ENCODE results near the gene PHF5A. TPM values are rescaled to one million over a fixed set of nuclear protein-coding genes. Genes with fewer than 3 reads are reported as not detected.

The PHF5A gene
- total RNA-seq, 4 donors from 2014 or later = 22.4 to 58.3 (median 39.4) TPM

DNA sequence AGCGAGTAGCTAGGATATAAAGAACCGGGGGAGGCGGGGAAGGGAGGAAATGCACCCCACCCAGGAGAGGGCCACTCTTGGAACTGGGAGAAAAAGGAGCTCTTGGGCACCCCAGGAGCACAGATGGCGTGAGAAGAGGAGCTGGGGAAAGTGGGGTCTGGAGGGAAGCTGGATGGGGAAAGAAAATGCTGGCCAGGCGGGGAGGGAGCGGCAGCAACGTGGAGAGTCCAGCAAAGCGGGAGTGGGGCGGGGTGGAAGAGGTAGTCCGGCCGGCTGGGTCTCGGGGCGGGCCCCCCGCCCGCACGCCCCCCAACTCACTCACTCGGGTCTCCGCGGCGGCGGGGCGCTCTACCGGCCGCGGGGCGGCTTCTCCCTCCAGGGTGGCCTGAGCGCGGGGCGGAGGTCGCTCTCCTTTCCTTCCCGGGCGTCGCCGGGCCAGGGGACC lies 22.4 kb downstream of the PHF5A start:
- Histone ChIP-seq H3K27me3 (no peaks in the 10 kb centered on the region), H3K36me3 (peaks cover 5% of the 10 kb centered on the region in 2 donors), H3K4me3 (replicated peaks in 1 of 3) (peak overlapping the region; percentile 91 to 99 (median 99)), H3K27ac (peak overlapping the region; percentile 99 to 100 (median 99)), H3K9me3 (no peaks in the 10 kb centered on the region), H3K4me1 (peaks cover 27 to 32% of the 10 kb centered on the region in 2 donors)
- TF ChIP-seq CTCF (IDR thresholded peaks at IDR 0.05) (no peak), POLR2A (IDR thresholded peaks at IDR 0.05) (no peak)
- WGBS, 2 donors = 0 to 1% methylated on average over 11 to 19 of the region's 34 CpGs
- DNase-seq = no peak
- intact Hi-C loops (cut with DNase I) = no loop called here

DNA sequence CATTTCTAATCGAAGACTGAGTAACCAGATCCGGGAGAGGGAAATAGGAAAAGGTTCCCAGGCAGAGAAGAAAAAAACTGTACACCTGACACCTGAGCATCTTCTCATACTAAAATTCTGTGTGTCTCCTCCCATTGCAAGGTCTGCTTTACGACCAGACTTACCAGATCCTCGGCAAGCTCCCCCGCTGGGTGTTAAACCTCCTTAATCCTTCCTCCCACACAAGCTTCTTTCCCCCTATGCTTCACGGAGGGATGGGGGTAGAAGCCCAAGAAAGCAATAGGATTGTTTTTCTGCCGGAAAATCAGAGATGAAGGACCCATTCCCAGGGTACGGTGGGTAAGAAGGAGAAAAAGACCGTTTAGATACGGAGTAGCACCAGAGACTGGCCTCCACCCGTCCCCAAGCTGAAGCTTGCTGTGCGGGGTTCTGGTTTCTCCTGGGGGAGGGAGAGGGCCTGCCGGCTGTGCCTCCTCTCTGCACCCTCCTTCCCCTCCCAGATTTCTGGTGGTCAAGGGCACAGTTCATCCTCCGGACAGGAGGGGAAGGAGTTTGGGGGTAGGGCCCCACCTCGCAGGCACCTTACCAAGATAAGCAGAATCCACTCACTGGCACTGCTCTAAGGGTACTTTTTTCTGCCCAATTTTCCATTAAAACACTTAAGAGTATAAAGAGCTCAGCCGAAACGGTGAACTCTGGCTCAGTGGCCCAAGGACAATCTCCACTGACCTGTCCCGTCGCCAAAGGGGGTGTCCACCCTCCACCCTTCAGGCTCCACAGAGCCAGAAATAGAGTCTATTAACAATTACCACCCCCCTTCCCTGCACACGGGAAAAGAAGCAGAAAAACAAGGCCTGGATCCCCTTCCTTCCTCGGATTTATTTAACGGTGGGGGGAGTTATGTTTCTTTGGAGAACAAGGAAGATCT lies 23.1 kb downstream of the PHF5A start:
- intact Hi-C loops (cut with DNase I) = no loop called here
- peaks cover 5% of the 10 kb centered on the region in 2 donors for H3K36me3 ChIP-seq
- H3K27me3 ChIP-seq = no peaks in the 10 kb centered on the region
- peak overlapping the region; percentile 99 to 100 (median 99) for H3K27ac ChIP-seq
- 0 to 1% methylated on average over 22 of the region's 22 CpGs for WGBS, 2 donors
- DNase-seq = peak; percentile 72 to 74
- H3K4me1 ChIP-seq = peaks cover 31 to 38% of the 10 kb centered on the region in 2 donors
- H3K4me3 ChIP-seq (replicated peaks in 1 of 3) = peak overlapping the region; percentile 91 to 99 (median 99)
- TF ChIP-seq POLR2A (IDR thresholded peaks at IDR 0.05) (peak in 1 of 2 donors; percentile 58), CTCF (IDR thresholded peaks at IDR 0.05) (no peak)
- no peaks in the 10 kb centered on the region for H3K9me3 ChIP-seq

DNA sequence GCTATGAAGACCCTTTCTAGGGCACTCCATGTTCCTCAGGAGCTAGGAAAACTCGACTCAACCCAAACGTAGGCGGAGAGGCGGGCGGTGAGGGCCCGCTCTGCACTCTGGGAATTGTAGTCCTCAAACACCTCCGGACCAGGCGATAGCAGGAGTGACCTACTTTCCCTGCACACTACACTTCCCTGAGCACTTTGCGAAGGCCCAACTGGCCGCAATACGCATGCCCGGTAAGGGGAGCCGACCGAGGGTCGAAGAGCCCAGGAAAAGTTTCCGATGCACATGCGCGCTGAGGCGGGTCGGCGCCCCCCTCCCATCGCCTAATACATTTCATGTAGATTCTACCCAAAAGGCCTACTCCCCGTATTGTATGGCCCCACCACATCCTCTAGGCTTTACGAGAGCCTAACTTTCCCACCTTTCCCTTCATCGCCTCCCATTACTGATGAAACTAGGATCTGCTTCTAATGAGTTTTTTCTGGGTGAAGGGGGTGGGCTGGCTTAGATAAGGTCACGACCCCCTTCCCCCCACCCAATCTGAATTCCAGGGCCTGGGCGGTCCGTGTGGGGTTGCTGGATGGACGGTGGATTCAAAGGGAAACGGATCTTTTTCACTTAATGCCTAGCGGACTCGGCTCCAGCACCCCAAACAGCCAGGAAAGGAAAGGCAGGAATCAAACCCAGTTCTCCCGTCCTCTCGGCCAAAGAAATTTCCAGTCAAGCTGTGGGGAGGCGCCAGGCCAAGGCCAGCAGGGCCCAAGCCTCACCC lies 23.9 kb downstream of the PHF5A start:
- intact Hi-C loops (cut with DNase I) = no loop called here
- peak; percentile 92 to 93 for DNase-seq
- Histone ChIP-seq H3K4me1 (peaks cover 35 to 45% of the 10 kb centered on the region in 2 donors), H3K9me3 (no peaks in the 10 kb centered on the region), H3K36me3 (peaks cover 5% of the 10 kb centered on the region in 2 donors), H3K4me3 (replicated peaks in 1 of 3) (peak overlapping the region; percentile 91 to 99 (median 99)), H3K27ac (peak overlapping the region; percentile 99 to 100 (median 99)), H3K27me3 (no peaks in the 10 kb centered on the region)
- TF ChIP-seq CTCF (IDR thresholded peaks at IDR 0.05) = peak in 1 of 6 experiments; percentile 18
- TF ChIP-seq POLR2A (IDR thresholded peaks at IDR 0.05) = peak in 1 of 2 donors; percentile 87
- 0 to 2% methylated on average over 31 to 33 of the region's 35 CpGs for WGBS, 2 donors

DNA sequence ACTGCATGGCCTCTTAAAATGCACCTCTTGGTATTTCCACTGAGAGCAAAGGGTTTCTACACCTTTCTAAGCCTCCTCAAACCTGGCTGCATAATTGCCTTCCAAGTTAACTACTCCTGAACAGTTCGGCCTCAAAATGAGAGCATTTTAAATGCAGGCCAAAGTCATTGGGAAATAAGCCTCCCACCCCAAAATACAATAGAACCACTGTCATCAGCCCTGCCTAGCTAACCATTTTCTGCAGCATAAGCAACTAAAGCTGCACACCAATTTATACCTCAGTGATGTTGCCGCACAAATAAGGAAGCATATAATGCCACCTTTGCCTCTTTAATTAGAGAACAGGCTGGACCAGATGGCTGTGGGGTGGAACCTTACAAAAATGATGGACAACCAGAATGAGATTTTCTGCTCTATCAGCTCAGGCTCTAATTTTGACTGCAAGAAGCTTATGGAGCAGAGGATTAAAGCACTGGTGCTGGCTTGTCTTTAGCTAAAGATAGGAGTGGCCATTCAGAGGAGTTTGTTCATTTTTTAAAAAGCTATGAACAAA lies 26.2 kb downstream of the PHF5A start:
- no peak overlapping the region for H3K4me3 ChIP-seq (replicated peaks in 1 of 3)
- peaks cover 39 to 46% of the 10 kb centered on the region in 2 donors for H3K4me1 ChIP-seq
- peak overlapping the region in 2 of 3 donors; percentile 2 to 4 for H3K27ac ChIP-seq
- H3K9me3 ChIP-seq = no peaks in the 10 kb centered on the region
- TF ChIP-seq POLR2A (IDR thresholded peaks at IDR 0.05) (no peak), CTCF (IDR thresholded peaks at IDR 0.05) (no peak)
- DNase-seq = no peak
- WGBS, 2 donors = 85 to 87% methylated on average over 2 of the region's 2 CpGs
- H3K36me3 ChIP-seq = peaks cover 7 to 8% of the 10 kb centered on the region in 2 donors
- intact Hi-C loops (cut with DNase I) = no loop called here
- no peaks in the 10 kb centered on the region for H3K27me3 ChIP-seq

Measured in thyroid gland (tissue), 4 donors.